Caco-2 (cell line): ENCODE data around the gene ERC1. TPM values are rescaled to one million over a fixed set of nuclear protein-coding genes. Genes with fewer than 3 reads are reported as not detected.

ENCODE experiments used
- BruUV-seq: library from RNA; stranded (reverse); fragments of 400-500 nt; replicated peaks from 2 replicates; lab custom pipeline; 2021; lab: Mats Ljungman, UMichigan
- CTCF ChIA-PET: fragments of 300-600 bp; sonication (Branson Sonifier 250); formaldehyde crosslinking; loops from one replicate; lab custom pipeline; 2022; ENCODE audit warnings: antibody characterized with exemption; lab: Charles Lee
- POLR2A ChIA-PET: fragments of 300-600 bp; sonication (Branson Sonifier 250); formaldehyde crosslinking; loops from one replicate; lab custom pipeline; 2022; ENCODE audit warnings: antibody characterized with exemption; lab: Charles Lee
- DNase-seq, 2 experiments: peaks; one replicate each; pipeline versions ENCODE4 v3.0.0 to v3.0.0-alpha.2; 2020 to 2022
- H3K27me3 ChIP-seq: replicated peaks from 2 replicates; pipeline ENCODE4 v1.6.0; 2011; ENCODE audit warnings: low read length; ENCODE audit not compliant: control insufficient read depth, insufficient read depth
- H3K36me3 ChIP-seq: 2 replicates; pipeline ENCODE4 v1.5.1; 2011; ENCODE audit warnings: low read length; ENCODE audit not compliant: control insufficient read depth, insufficient read depth
- H3K4me1 ChIP-seq: fragments of 250-450 bp; sonication (Bioruptor Pico); 2 replicates; pipeline ENCODE4 v1.5.1; 2020; ENCODE audit warnings: mild to moderate bottlenecking
- H3K4me3 ChIP-seq: 2 replicates; pipeline ENCODE4 v1.5.1; 2011; ENCODE audit warnings: low read depth, mild to moderate bottlenecking, control low read depth, low read length
- H3K9me3 ChIP-seq: fragments of 250-450 bp; sonication (Bioruptor Pico); 2 replicates; pipeline ENCODE4 v1.5.1; 2020; ENCODE audit warnings: mild to moderate bottlenecking, moderate library complexity
- H3K27ac Mint-ChIP-seq: one replicate; pipeline ENCODE4 v1.8.0; 2022; ENCODE audit warnings: mixed read lengths; ENCODE audit not compliant: unreplicated experiment
- H3K27me3 Mint-ChIP-seq: one replicate; pipeline ENCODE4 v1.8.0; 2022; ENCODE audit warnings: mixed read lengths; ENCODE audit not compliant: insufficient read depth, unreplicated experiment
- H3K36me3 Mint-ChIP-seq: one replicate; pipeline ENCODE4 v1.8.0; 2022; ENCODE audit warnings: mild to moderate bottlenecking, mixed read lengths; ENCODE audit not compliant: insufficient read depth, unreplicated experiment
- H3K4me1 Mint-ChIP-seq: one replicate; pipeline ENCODE4 v1.8.0; 2022; ENCODE audit warnings: low read depth, mixed read lengths; ENCODE audit not compliant: unreplicated experiment
- H3K4me3 Mint-ChIP-seq: one replicate; pipeline ENCODE4 v1.8.0; 2022; ENCODE audit warnings: mild to moderate bottlenecking, moderate library complexity, mixed read lengths; ENCODE audit not compliant: unreplicated experiment
- H3K9me3 Mint-ChIP-seq: one replicate; pipeline ENCODE4 v1.8.0; 2022; ENCODE audit warnings: mixed read lengths; ENCODE audit not compliant: unreplicated experiment
- intact Hi-C: fragments of 100-400 bp; cut with micrococcal nuclease; formaldehyde crosslinking; loops from one replicate; pipeline ENCODE4 v1.10.0; 2022; ENCODE audit not compliant: unreplicated experiment
- total RNA-seq: library from RNA; stranded (reverse); gene quantifications from 2 replicates; pipeline ENCODE4 v1.2.3, GENCODE V29; 2022
- TF ChIP-seq, protein P1 (sequence below), 2 experiments: fragments of 200-600 bp in 1 of 2; IDR thresholded peaks; 1 replicate in 1 of 2; 2 replicates in 1 of 2; pipeline versions ENCODE4 v1.5.1 to v1.8.0; 2011 to 2022; ENCODE audit warnings: antibody characterized with exemption in 1 of 2, control low read depth in 1 of 2, inconsistent platforms in 1 of 2, low read depth in 1 of 2, low read length in 1 of 2, mild to moderate bottlenecking in 1 of 2, moderate library complexity in 1 of 2; ENCODE audit not compliant: insufficient read depth in 1 of 2, severe bottlenecking in 1 of 2, unreplicated experiment in 1 of 2

ERC1 gene
- total RNA-seq, 1 experiment from 2014 or later: 88.4 TPM

DNA sequence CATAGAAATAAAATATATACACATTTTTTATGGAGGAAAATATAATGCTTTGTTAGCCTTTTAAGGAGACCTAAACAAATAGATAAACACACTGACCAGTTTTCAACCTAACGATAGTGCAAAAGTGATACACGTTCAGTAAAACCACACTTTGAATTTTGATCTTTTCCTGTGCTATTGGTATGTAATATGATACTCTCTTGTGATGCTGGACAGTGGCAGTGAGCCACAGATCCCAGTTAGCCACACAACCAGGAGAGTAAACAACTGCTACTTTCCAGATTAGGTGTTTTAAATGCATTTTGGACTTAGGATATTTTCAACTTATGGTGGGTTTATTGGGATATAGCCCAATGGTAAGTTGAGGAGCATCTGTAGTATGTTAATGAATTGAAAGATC lies 243.1 kb downstream of the ERC1 start:
- Histone ChIP-seq H3K4me3 (no peak overlapping the region), H3K9me3 (no peaks in the 10 kb centered on the region), H3K27me3 (no peaks in the 10 kb centered on the region), H3K4me1 (no peaks in the 10 kb centered on the region), H3K36me3 (no peaks in the 10 kb centered on the region; the same call in 1 of the 2 replicates)
- H3K9me3 Mint-ChIP-seq: no peaks in the 10 kb centered on the region
- H3K4me3 Mint-ChIP-seq: no peak overlapping the region
- no TSS peak for BruUV-seq
- DNase-seq: no peak
- CTCF ChIA-PET: no interaction called here
- H3K27ac Mint-ChIP-seq: peak overlapping the region; percentile 55
- intact Hi-C loops: no loop called here
- no peaks in the 10 kb centered on the region for H3K4me1 Mint-ChIP-seq
- no peaks in the 10 kb centered on the region for H3K27me3 Mint-ChIP-seq
- POLR2A ChIA-PET: no interaction called here
- TF ChIP-seq, protein P1, sequence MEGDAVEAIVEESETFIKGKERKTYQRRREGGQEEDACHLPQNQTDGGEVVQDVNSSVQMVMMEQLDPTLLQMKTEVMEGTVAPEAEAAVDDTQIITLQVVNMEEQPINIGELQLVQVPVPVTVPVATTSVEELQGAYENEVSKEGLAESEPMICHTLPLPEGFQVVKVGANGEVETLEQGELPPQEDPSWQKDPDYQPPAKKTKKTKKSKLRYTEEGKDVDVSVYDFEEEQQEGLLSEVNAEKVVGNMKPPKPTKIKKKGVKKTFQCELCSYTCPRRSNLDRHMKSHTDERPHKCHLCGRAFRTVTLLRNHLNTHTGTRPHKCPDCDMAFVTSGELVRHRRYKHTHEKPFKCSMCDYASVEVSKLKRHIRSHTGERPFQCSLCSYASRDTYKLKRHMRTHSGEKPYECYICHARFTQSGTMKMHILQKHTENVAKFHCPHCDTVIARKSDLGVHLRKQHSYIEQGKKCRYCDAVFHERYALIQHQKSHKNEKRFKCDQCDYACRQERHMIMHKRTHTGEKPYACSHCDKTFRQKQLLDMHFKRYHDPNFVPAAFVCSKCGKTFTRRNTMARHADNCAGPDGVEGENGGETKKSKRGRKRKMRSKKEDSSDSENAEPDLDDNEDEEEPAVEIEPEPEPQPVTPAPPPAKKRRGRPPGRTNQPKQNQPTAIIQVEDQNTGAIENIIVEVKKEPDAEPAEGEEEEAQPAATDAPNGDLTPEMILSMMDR (IDR thresholded peaks at IDR 0.05; ENCODE audit: insufficient read depth in 1 of 2, low read depth in 1 of 2, low read length in 1 of 2, severe bottlenecking in 1 of 2, unreplicated experiment in 1 of 2): no peak
- H3K36me3 Mint-ChIP-seq: peaks cover 11% of the 10 kb centered on the region

DNA sequence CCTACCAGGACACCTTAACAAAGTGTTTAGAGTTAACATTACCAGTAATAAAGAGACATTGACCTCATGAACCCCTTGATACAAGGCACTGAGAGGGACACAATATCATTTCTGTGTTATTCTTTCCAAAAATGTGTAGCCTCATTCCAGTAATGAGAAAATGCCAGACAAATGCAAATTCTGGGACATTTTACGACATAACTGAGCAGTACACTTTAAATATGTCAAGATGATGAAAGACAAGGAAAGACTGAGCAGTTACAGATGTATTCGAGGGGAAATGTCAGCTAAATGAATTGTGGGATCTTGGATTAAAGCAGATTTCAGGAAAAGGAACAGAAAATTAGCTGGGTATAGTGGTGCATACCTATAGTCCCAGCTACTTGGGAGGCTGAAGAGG lies 255.6 kb downstream of the ERC1 start:
- H3K4me3 Mint-ChIP-seq: no peak overlapping the region
- H3K27me3 ChIP-seq: no peaks in the 10 kb centered on the region
- H3K9me3 ChIP-seq: no peaks in the 10 kb centered on the region
- no peaks in the 10 kb centered on the region for H3K9me3 Mint-ChIP-seq
- no peaks in the 10 kb centered on the region for H3K36me3 ChIP-seq
- no peak for DNase-seq
- CTCF ChIA-PET: no interaction called here
- no TSS peak for BruUV-seq
- TF ChIP-seq, protein P1 (IDR thresholded peaks at IDR 0.05; ENCODE audit: insufficient read depth in 1 of 2, low read depth in 1 of 2, low read length in 1 of 2, severe bottlenecking in 1 of 2, unreplicated experiment in 1 of 2): no peak
- intact Hi-C loops: no loop called here
- peaks cover 21% of the 10 kb centered on the region for H3K4me1 Mint-ChIP-seq
- peaks cover 15% of the 10 kb centered on the region for H3K4me1 ChIP-seq
- H3K36me3 Mint-ChIP-seq: peaks cover 8% of the 10 kb centered on the region
- POLR2A ChIA-PET: no interaction called here
- H3K27me3 Mint-ChIP-seq: no peaks in the 10 kb centered on the region
- no peak overlapping the region for H3K4me3 ChIP-seq
- H3K27ac Mint-ChIP-seq: peak overlapping the region; percentile 22

- no TSS peak for BruUV-seq
- Mint-ChIP-seq H3K27me3 (no peaks in the 10 kb centered on the region), H3K9me3 (no peaks in the 10 kb centered on the region), H3K36me3 (peaks cover 15% of the 10 kb centered on the region), H3K4me1 (peaks cover 21% of the 10 kb centered on the region), H3K27ac (no peak overlapping the region), H3K4me3 (no peak overlapping the region)
- H3K9me3 ChIP-seq: no peaks in the 10 kb centered on the region
- H3K4me3 ChIP-seq: no peak overlapping the region
- no peak for DNase-seq
- ChIA-PET CTCF (no interaction called here), POLR2A (no interaction called here)
- H3K4me1 ChIP-seq: peaks cover 15% of the 10 kb centered on the region
- no peaks in the 10 kb centered on the region for H3K36me3 ChIP-seq
- no peaks in the 10 kb centered on the region for H3K27me3 ChIP-seq
- TF ChIP-seq, protein P1 (IDR thresholded peaks at IDR 0.05; ENCODE audit: insufficient read depth in 1 of 2, low read depth in 1 of 2, low read length in 1 of 2, severe bottlenecking in 1 of 2, unreplicated experiment in 1 of 2): no peak
- intact Hi-C loops: no loop called here
These were observed 259.6 kb downstream of the ERC1 start for GRCh38 chr12:1250641-1251040.
